Measurements from ENCODE around the gene RND2. TPM values are rescaled to one million over a fixed set of nuclear protein-coding genes. Genes with fewer than 3 reads are reported as not detected.

The RND2 gene
- total and polyA plus RNA-seq, 3 donors from 2014 or later, result 15.7 to 48.7 (median 33.1) TPM

DNA sequence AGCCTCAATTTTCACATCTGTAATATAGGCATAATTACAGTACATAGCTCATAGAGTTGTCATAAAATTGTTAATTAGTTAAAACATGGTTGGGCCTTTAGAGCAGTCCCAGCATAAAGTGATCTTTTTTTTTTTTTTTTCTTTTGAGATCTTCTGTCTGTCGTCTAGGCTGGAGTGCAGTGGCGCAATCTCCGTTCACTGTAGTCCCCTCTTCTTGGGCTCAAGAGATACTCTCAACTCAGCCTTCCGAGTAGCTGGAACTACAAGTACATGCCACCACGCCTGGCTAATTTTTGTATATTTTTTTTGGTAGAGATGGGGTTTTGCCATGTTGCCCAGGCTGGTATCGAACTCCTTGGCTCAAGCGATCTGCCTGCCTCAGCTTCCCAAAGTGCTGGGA, 31.0 kb downstream of the RND2 start:
- TF ChIP-seq POLR2A (IDR thresholded peaks at IDR 0.05) (no peak), CTCF (IDR thresholded peaks at IDR 0.05) (no peak)
- H3K27me3 ChIP-seq, result no peaks in the 10 kb centered on the region
- H3K4me1 ChIP-seq, result no peaks in the 10 kb centered on the region
- no peak overlapping the region for H3K27ac ChIP-seq
- no peak for DNase-seq
- no peak overlapping the region for H3K4me3 ChIP-seq
- 93 to 97% methylated on average over 7 of the region's 7 CpGs for WGBS, 2 donors
- H3K9me3 ChIP-seq, result no peaks in the 10 kb centered on the region
- intact Hi-C loops (cut with DNase I; ENCODE audit: low total_unique reads), result no loop called here
- H3K36me3 ChIP-seq (ENCODE audit: low read depth, missing control alignments), result no peaks in the 10 kb centered on the region

DNA sequence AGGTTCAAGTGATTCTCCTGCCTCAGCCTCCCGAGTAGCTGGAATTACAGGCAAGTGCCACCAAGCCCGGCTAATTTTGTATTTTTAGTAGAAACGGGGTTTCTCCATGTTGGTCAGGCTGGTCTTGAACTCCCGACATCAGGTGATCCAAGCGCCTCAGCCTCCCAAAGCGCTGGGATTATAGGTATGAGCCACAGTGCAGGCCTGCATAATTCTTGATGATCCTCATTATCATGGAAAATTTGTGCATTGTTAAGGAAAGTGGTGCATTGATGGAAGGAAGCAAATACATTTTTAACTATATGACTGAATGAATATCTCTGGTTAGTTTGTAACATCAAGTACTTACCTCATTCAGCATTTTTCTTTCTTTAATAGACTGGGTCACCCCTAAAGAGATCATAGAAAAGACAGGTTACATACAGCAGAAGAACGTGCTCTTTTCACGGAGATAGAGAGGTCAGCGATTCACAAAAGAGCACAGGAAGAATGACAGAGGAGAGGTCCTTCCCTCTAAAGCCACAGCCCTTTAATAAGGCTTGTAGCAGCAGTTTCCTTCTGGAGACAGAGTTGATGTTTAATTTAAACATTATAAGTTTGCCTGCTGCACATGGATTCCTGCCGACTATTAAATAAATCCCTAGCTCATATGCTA, 38.1 kb downstream of the RND2 start:
- no peak overlapping the region for H3K4me3 ChIP-seq
- H3K36me3 ChIP-seq (ENCODE audit: low read depth, missing control alignments), result no peaks in the 10 kb centered on the region
- intact Hi-C loops (cut with DNase I; ENCODE audit: low total_unique reads), result no loop called here
- 95% methylated on average over 10 of the region's 10 CpGs for WGBS, 2 donors
- no peak for DNase-seq
- no peaks in the 10 kb centered on the region for H3K27me3 ChIP-seq
- H3K27ac ChIP-seq, result no peak overlapping the region
- H3K4me1 ChIP-seq, result no peaks in the 10 kb centered on the region
- TF ChIP-seq CTCF (IDR thresholded peaks at IDR 0.05), result no peak
- no peak for TF ChIP-seq POLR2A (IDR thresholded peaks at IDR 0.05)
- H3K9me3 ChIP-seq, result no peaks in the 10 kb centered on the region

DNA sequence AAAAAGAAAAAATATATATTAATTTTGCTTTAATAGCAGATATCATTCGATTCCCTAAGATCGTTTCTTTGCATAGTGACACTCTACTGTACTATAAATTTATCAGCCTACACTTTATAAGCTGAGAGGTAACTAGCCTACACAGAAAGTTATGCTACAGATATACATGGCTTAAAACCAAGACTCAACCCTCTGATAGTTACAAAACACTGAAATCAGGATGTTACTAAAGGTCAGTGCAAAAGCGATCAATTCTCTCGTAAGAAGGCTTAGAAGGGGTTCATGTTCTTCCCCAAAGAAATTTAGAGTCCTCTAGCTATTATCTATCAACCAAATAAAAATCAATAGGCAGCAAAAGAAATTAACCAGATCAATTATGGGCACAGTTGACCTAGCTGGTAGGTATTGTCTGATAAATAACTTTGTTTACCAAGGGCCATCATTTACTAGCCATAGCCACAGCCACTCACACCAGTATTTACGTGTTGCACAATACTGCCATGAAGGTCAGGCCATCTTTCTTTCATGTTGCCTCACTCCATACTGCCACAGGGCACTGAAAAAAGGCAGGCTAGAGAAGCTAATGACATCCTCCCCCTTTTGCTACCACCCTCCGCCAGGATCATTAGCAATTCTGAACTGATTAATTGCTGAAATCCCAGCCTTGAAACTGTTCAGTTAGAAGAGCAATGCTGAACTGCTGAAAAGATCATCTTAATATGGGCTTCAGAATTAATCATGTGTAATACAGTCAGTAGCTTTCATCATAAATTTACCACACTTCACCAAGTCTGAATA, 43.7 kb downstream of the RND2 start:
- no peak overlapping the region for H3K4me3 ChIP-seq
- intact Hi-C loops (cut with DNase I; ENCODE audit: low total_unique reads), result no loop called here
- H3K4me1 ChIP-seq, result no peaks in the 10 kb centered on the region
- no peaks in the 10 kb centered on the region for H3K9me3 ChIP-seq
- WGBS, 2 donors, result 92% methylated on average over 6 of the region's 6 CpGs
- H3K27me3 ChIP-seq, result no peaks in the 10 kb centered on the region
- H3K36me3 ChIP-seq (ENCODE audit: low read depth, missing control alignments), result no peaks in the 10 kb centered on the region
- no peak for DNase-seq
- no peak overlapping the region for H3K27ac ChIP-seq
- no peak for TF ChIP-seq POLR2A (IDR thresholded peaks at IDR 0.05)
- TF ChIP-seq CTCF (IDR thresholded peaks at IDR 0.05), result no peak

- no peak for DNase-seq
- Histone ChIP-seq H3K27ac (no peak overlapping the region), H3K36me3 (ENCODE audit: low read depth, missing control alignments) (no peaks in the 10 kb centered on the region), H3K4me3 (no peak overlapping the region), H3K4me1 (no peaks in the 10 kb centered on the region), H3K27me3 (no peaks in the 10 kb centered on the region), H3K9me3 (no peaks in the 10 kb centered on the region)
- intact Hi-C loops (cut with DNase I; ENCODE audit: low total_unique reads), result no loop called here
- 61 to 69% methylated on average over 3 of the region's 3 CpGs for WGBS, 2 donors
- no peak for TF ChIP-seq CTCF (IDR thresholded peaks at IDR 0.05)
- TF ChIP-seq POLR2A (IDR thresholded peaks at IDR 0.05), result no peak
These were observed 44.4 kb downstream of the RND2 start for GRCh38 chr17:43069368-43069898.

Measured in testis (tissue), 3 donors.